Natural killer cell (primary cell): ENCODE results near the gene DRD4. TPM values are rescaled to one million over a fixed set of nuclear protein-coding genes. Genes with fewer than 3 reads are reported as not detected.

Experiments used
- ATAC-seq, 3 donors: fragments of 150-1000 bp in 2 of 3; fragments of 200-7000 bp in 1 of 3; cut with Tn5 transposase; 1 replicate in 1 of 3; 2 replicates in 2 of 3; pipeline ENCODE4 v1.10.0; 2021; ENCODE audit warnings: mild to moderate bottlenecking in 2 of 3, moderate library complexity in 2 of 3
- DNase-seq, 2 donors: peaks; one replicate each; pipeline versions ENCODE4 v3.0.0 to v3.0.0-alpha.2; 2013 to 2021; ENCODE audit warnings: mixed read lengths in 1 of 2
- H3K27ac ChIP-seq: one replicate; pipeline ENCODE4 v1.5.1; 2013; ENCODE audit warnings: mild to moderate bottlenecking, low read length
- H3K27me3 ChIP-seq: one replicate; pipeline ENCODE4 v1.6.1; 2013; ENCODE audit warnings: low read length; ENCODE audit not compliant: control insufficient read depth, insufficient read depth
- H3K36me3 ChIP-seq: one replicate; pipeline ENCODE4 v1.6.1; 2013; ENCODE audit warnings: low read length; ENCODE audit not compliant: control insufficient read depth, insufficient read depth
- H3K4me1 ChIP-seq: one replicate; pipeline ENCODE4 v1.6.1; 2013; ENCODE audit warnings: low read length; ENCODE audit not compliant: control insufficient read depth, insufficient read depth
- H3K4me3 ChIP-seq: one replicate; pipeline ENCODE4 v1.5.1; 2013; ENCODE audit warnings: low read length
- H3K9me3 ChIP-seq: one replicate; pipeline ENCODE4 v1.6.1; 2013; ENCODE audit warnings: low read length; ENCODE audit not compliant: control insufficient read depth, insufficient read depth
- H3K27ac Mint-ChIP-seq, 2 donors: one replicate each; pipeline ENCODE4 v1.8.0; 2022; ENCODE audit warnings: mild to moderate bottlenecking in 2 of 2, mixed read lengths in 2 of 2, moderate library complexity in 1 of 2
- H3K27me3 Mint-ChIP-seq, 2 donors: one replicate each; pipeline ENCODE4 v1.8.0; 2022; ENCODE audit warnings: low read depth in 2 of 2, mixed read lengths in 2 of 2
- H3K36me3 Mint-ChIP-seq: one replicate; pipeline ENCODE4 v1.8.0; 2022; ENCODE audit warnings: mixed read lengths
- H3K4me1 Mint-ChIP-seq, 2 donors: one replicate each; pipeline ENCODE4 v1.8.0; 2022; ENCODE audit warnings: mixed read lengths in 2 of 2
- H3K4me3 Mint-ChIP-seq: one replicate; pipeline ENCODE4 v1.8.0; 2022; ENCODE audit warnings: mild to moderate bottlenecking, moderate library complexity, mixed read lengths
- H3K9me3 Mint-ChIP-seq, 2 donors: one replicate each; pipeline ENCODE4 v1.8.0; 2022; ENCODE audit warnings: mixed read lengths in 2 of 2
- WGBS: methylation state at CpG from one replicate; pipeline ENCODE4 v1.1.7; 2013; ENCODE audit warnings: missing lambda C conversion rate; ENCODE audit not compliant: insufficient coverage; 5-methylcytosine and 5-hydroxymethylcytosine counted together
- intact Hi-C: fragments of 100-400 bp; cut with micrococcal nuclease; formaldehyde crosslinking; loops from one replicate; pipeline ENCODE4 v1.14.2; 2022
- total RNA-seq, 4 donors: library from RNA; stranded (reverse); fragments of 120-200 nt in 1 of 4; gene quantifications; one replicate each; pipeline versions ENCODE4 v1.2.3 to v1.2.4, GENCODE V29; 2013 to 2022
- TF ChIP-seq, protein P1 (sequence below): fragments of 200-600 bp; IDR thresholded peaks from one replicate; pipeline ENCODE4 v1.8.0; 2022; ENCODE audit warnings: antibody characterized with exemption

Gene DRD4
- total RNA-seq, 3 donors from 2014 or later (not counting 1 experiment from before 2014, with no cell fraction given), result 0.49 to 1.2 (median 0.61) TPM

DNA sequence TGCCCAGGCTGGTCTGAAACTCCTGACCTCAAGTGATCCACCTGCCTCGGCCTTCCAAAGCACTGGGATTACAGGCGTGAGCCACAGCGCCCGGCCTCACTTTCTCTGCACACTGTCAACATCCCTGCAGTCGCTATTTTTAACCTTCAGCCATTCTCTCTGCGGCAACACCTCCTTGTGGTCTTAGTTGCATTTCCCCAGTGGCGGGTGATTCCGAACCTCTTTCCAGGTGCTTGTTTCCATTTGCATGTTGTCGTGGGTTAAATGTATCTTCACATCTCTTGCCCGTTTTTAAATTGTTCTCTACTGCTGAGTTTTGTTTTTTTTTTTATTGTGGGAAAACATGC, 7.9 kb upstream of the DRD4 start:
- ATAC-seq, result peak in 1 of 3 donors; percentile 28
- H3K4me1 ChIP-seq, result peaks cover 23% of the 10 kb centered on the region
- Mint-ChIP-seq H3K4me3 (peak overlapping the region; percentile 65), H3K4me1 (peaks cover 21 to 23% of the 10 kb centered on the region in 2 donors), H3K27me3 (peaks cover 13 to 17% of the 10 kb centered on the region in 2 donors), H3K9me3 (no peaks in the 10 kb centered on the region), H3K27ac (peak overlapping the region; percentile 67 to 70), H3K36me3 (no peaks in the 10 kb centered on the region)
- H3K9me3 ChIP-seq, result no peaks in the 10 kb centered on the region
- H3K27ac ChIP-seq, result no peak overlapping the region
- intact Hi-C loops, result no loop called here
- H3K27me3 ChIP-seq, result peaks cover 13% of the 10 kb centered on the region
- H3K4me3 ChIP-seq, result no peak overlapping the region
- peak in 1 of 2 donors; percentile 59 for DNase-seq
- TF ChIP-seq, protein P1, sequence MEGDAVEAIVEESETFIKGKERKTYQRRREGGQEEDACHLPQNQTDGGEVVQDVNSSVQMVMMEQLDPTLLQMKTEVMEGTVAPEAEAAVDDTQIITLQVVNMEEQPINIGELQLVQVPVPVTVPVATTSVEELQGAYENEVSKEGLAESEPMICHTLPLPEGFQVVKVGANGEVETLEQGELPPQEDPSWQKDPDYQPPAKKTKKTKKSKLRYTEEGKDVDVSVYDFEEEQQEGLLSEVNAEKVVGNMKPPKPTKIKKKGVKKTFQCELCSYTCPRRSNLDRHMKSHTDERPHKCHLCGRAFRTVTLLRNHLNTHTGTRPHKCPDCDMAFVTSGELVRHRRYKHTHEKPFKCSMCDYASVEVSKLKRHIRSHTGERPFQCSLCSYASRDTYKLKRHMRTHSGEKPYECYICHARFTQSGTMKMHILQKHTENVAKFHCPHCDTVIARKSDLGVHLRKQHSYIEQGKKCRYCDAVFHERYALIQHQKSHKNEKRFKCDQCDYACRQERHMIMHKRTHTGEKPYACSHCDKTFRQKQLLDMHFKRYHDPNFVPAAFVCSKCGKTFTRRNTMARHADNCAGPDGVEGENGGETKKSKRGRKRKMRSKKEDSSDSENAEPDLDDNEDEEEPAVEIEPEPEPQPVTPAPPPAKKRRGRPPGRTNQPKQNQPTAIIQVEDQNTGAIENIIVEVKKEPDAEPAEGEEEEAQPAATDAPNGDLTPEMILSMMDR, result no peak
- H3K36me3 ChIP-seq, result no peaks in the 10 kb centered on the region
- WGBS, result 8% methylated on average over 10 of the region's 10 CpGs

GRCh38 chr11:630871-631270, 6.2 kb upstream of the DRD4 start:
- ATAC-seq (no peak), DNase-seq (no peak)
- peaks cover 23% of the 10 kb centered on the region for H3K4me1 ChIP-seq
- 87% methylated on average over 5 of the region's 5 CpGs for WGBS
- H3K27ac ChIP-seq, result no peak overlapping the region
- no peak overlapping the region for H3K4me3 Mint-ChIP-seq
- H3K36me3 ChIP-seq, result no peaks in the 10 kb centered on the region
- H3K9me3 Mint-ChIP-seq, result no peaks in the 10 kb centered on the region
- peaks cover 13 to 17% of the 10 kb centered on the region in 2 donors for H3K27me3 Mint-ChIP-seq
- H3K36me3 Mint-ChIP-seq, result no peaks in the 10 kb centered on the region
- peaks cover 21 to 23% of the 10 kb centered on the region in 2 donors for H3K4me1 Mint-ChIP-seq
- H3K27me3 ChIP-seq, result peaks cover 10% of the 10 kb centered on the region
- H3K9me3 ChIP-seq, result no peaks in the 10 kb centered on the region
- intact Hi-C loops, result no loop called here
- H3K4me3 ChIP-seq, result no peak overlapping the region
- TF ChIP-seq, protein P1, result no peak
- no peak overlapping the region for H3K27ac Mint-ChIP-seq

GRCh38 chr11:635945-636510, 1.0 kb upstream of the DRD4 start:
- peaks cover 16% of the 10 kb centered on the region for H3K27me3 ChIP-seq
- Mint-ChIP-seq H3K27me3 (peaks cover 8 to 24% of the 10 kb centered on the region in 2 donors), H3K9me3 (no peaks in the 10 kb centered on the region), H3K4me1 (peaks cover 5 to 14% of the 10 kb centered on the region in 2 donors), H3K27ac (no peak overlapping the region), H3K36me3 (no peaks in the 10 kb centered on the region), H3K4me3 (no peak overlapping the region)
- H3K36me3 ChIP-seq, result no peaks in the 10 kb centered on the region
- TF ChIP-seq, protein P1, result no peak
- 90% methylated on average over 22 of the region's 22 CpGs for WGBS
- ATAC-seq (no peak), DNase-seq (no peak)
- no peak overlapping the region for H3K27ac ChIP-seq
- H3K4me1 ChIP-seq, result peaks cover 17% of the 10 kb centered on the region
- intact Hi-C loops, result no loop called here
- H3K4me3 ChIP-seq, result no peak overlapping the region
- H3K9me3 ChIP-seq, result no peaks in the 10 kb centered on the region

DNA sequence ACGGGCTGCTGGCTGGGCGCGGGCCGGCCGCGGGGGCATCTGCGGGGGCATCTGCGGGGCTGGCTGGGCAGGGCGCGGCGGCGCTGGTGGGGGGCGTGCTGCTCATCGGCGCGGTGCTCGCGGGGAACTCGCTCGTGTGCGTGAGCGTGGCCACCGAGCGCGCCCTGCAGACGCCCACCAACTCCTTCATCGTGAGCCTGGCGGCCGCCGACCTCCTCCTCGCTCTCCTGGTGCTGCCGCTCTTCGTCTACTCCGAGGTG, 194 bp downstream of the DRD4 start:
- TF ChIP-seq, protein P1, result no peak
- Mint-ChIP-seq H3K27ac (no peak overlapping the region), H3K4me1 (peaks cover 5 to 14% of the 10 kb centered on the region in 2 donors), H3K27me3 (peaks cover 8 to 24% of the 10 kb centered on the region in 2 donors), H3K4me3 (peak overlapping the region; percentile 57), H3K9me3 (no peaks in the 10 kb centered on the region), H3K36me3 (no peaks in the 10 kb centered on the region)
- no peaks in the 10 kb centered on the region for H3K36me3 ChIP-seq
- DNase-seq (peak in 1 of 2 donors; percentile 20), ATAC-seq (no peak)
- peaks cover 16% of the 10 kb centered on the region for H3K27me3 ChIP-seq
- peaks cover 18% of the 10 kb centered on the region for H3K4me1 ChIP-seq
- 2% methylated on average over 34 of the region's 34 CpGs for WGBS
- no peak overlapping the region for H3K27ac ChIP-seq
- H3K9me3 ChIP-seq, result no peaks in the 10 kb centered on the region
- H3K4me3 ChIP-seq, result no peak overlapping the region
- intact Hi-C loops, result no loop called here
